HEK293 (cell line): ENCODE data around the gene STAT2.

ENCODE experiments used
- CTCF ChIA-PET: fragments of 350-600 bp; formaldehyde crosslinking; extraction: SDS; loops from one replicate; lab custom pipeline; 2021; ENCODE audit warnings: antibody characterized with exemption; lab: Yijun Ruan, JAX
- POLR2A ChIA-PET: fragments of 300-600 bp; formaldehyde crosslinking; extraction: SDS; loops from one replicate; lab custom pipeline; 2020; ENCODE audit warnings: antibody characterized with exemption, inconsistent platforms; lab: Yijun Ruan, JAX
- H3K27ac ChIP-seq: fragments of 200-500 bp; sonication (Bioruptor generic); 2 replicates; pipeline ENCODE4 v1.5.1; 2014; ENCODE audit warnings: low read depth, low read length, control low read depth, inconsistent platforms; ENCODE audit errors: extremely low read depth
- H3K36me3 ChIP-seq, 2 experiments: fragments of 200-500 bp in 1 of 2; sonication (Bioruptor generic) in 1 of 2; 1 replicate in 1 of 2; 2 replicates in 1 of 2; pipeline ENCODE4 v1.5.1; 2014 to 2017; ENCODE audit warnings: inconsistent platforms in 2 of 2, low read length in 2 of 2; ENCODE audit not compliant: control insufficient read depth in 2 of 2, insufficient read depth in 1 of 2
- H3K4me1 ChIP-seq: fragments of 200-500 bp; sonication (Bioruptor generic); 2 replicates; pipeline ENCODE4 v1.5.1; 2014; ENCODE audit warnings: mild to moderate bottlenecking, low read length, inconsistent platforms; ENCODE audit not compliant: control insufficient read depth, insufficient read depth
- H3K4me3 ChIP-seq: 2 replicates; pipeline ENCODE4 v1.5.1; 2011; ENCODE audit warnings: low read depth, mild to moderate bottlenecking, control low read depth, low read length, moderate library complexity
- H3K9me3 ChIP-seq: fragments of 200-500 bp; sonication (Bioruptor generic); 2 replicates; pipeline ENCODE4 v1.5.1; 2014; ENCODE audit warnings: low read depth, low read length, inconsistent platforms; ENCODE audit not compliant: control insufficient read depth, insufficient read depth
- GLI4 ChIP-seq: fragments of 450-650 bp; formaldehyde crosslinking; IDR thresholded peaks from 2 replicates; pipeline ENCODE4 v1.5.1; 2016; ENCODE audit warnings: missing biosample characterization, missing genetic modification characterization
- HOXD13 ChIP-seq: sonication (generic); formaldehyde crosslinking; IDR thresholded peaks from 2 replicates; pipeline ENCODE4 v1.8.0; 2022; ENCODE audit warnings: missing genetic modification reagents, borderline replicate concordance
- MEIS1 ChIP-seq: sonication (generic); formaldehyde crosslinking; IDR thresholded peaks from 2 replicates; pipeline ENCODE4 v1.8.1; 2022; ENCODE audit warnings: missing genetic modification reagents, mild to moderate bottlenecking, borderline replicate concordance
- MZF1 ChIP-seq: fragments of 450-650 bp; formaldehyde crosslinking; IDR thresholded peaks from 2 replicates; pipeline ENCODE4 v1.5.1; 2017; ENCODE audit warnings: missing biosample characterization, missing genetic modification characterization, borderline replicate concordance
- TRIM28 ChIP-seq: IDR thresholded peaks from 2 replicates; pipeline ENCODE4 v1.6.1; 2011; ENCODE audit warnings: low read length, control low read depth, borderline replicate concordance
- ZNF239 ChIP-seq: fragments of 450-650 bp; formaldehyde crosslinking; IDR thresholded peaks from 2 replicates; pipeline ENCODE4 v1.5.1; 2016; ENCODE audit warnings: missing biosample characterization, missing genetic modification characterization
- ZNF248 ChIP-seq: fragments of 450-650 bp; formaldehyde crosslinking; IDR thresholded peaks from 2 replicates; pipeline ENCODE4 v1.5.1; 2017; ENCODE audit warnings: missing biosample characterization, missing genetic modification characterization
- ZNF37A ChIP-seq: fragments of 450-650 bp; IDR thresholded peaks from 2 replicates; pipeline ENCODE4 v1.5.1; 2018; ENCODE audit warnings: missing biosample characterization, missing genetic modification characterization
- ZNF529 ChIP-seq: fragments of 450-650 bp; formaldehyde crosslinking; IDR thresholded peaks from 2 replicates; pipeline ENCODE4 v1.5.1; 2017; ENCODE audit warnings: missing genetic modification characterization, missing biosample characterization; ENCODE audit not compliant: insufficient replicate concordance
- ZNF530 ChIP-seq: fragments of 450-650 bp; formaldehyde crosslinking; IDR thresholded peaks from 2 replicates; pipeline ENCODE4 v1.5.1; 2016; ENCODE audit warnings: low read depth, missing biosample characterization, missing genetic modification characterization
- ZNF596 ChIP-seq: fragments of 450-650 bp; IDR thresholded peaks from 2 replicates; pipeline ENCODE4 v1.5.0; 2018; ENCODE audit warnings: missing biosample characterization, mild to moderate bottlenecking, missing genetic modification characterization, moderate library complexity
- ZNF664 ChIP-seq: fragments of 450-650 bp; formaldehyde crosslinking; IDR thresholded peaks from 2 replicates; pipeline ENCODE4 v1.5.1; 2016; ENCODE audit warnings: missing biosample characterization, missing genetic modification characterization
- ZXDB ChIP-seq: fragments of 450-650 bp; formaldehyde crosslinking; IDR thresholded peaks from 2 replicates; pipeline ENCODE4 v1.5.1; 2016; ENCODE audit warnings: missing biosample characterization, missing genetic modification characterization
- TF ChIP-seq, protein P1 (sequence below): fragments of 450-650 bp; formaldehyde crosslinking; IDR thresholded peaks from 2 replicates; pipeline ENCODE4 v1.5.1; 2016; ENCODE audit warnings: missing biosample characterization, missing genetic modification characterization, low read depth
- TF ChIP-seq, protein P2 (sequence below): fragments of 450-650 bp; IDR thresholded peaks from 2 replicates; pipeline ENCODE4 v1.5.1; 2018; ENCODE audit warnings: missing biosample characterization, missing genetic modification characterization
- TF ChIP-seq, protein P3 (sequence below): fragments of 450-650 bp; formaldehyde crosslinking; IDR thresholded peaks from 2 replicates; pipeline ENCODE4 v1.5.1; 2016; ENCODE audit warnings: missing biosample characterization, missing genetic modification characterization
- TF ChIP-seq, protein P4 (sequence below): fragments of 450-650 bp; formaldehyde crosslinking; IDR thresholded peaks from 2 replicates; pipeline ENCODE4 v1.5.1; 2016; ENCODE audit warnings: missing biosample characterization, missing genetic modification characterization
- TF ChIP-seq, protein P5 (sequence below): fragments of 450-650 bp; formaldehyde crosslinking; IDR thresholded peaks from 2 replicates; pipeline ENCODE4 v1.5.1; 2016; ENCODE audit warnings: missing biosample characterization, missing genetic modification characterization

The STAT2 gene

DNA sequence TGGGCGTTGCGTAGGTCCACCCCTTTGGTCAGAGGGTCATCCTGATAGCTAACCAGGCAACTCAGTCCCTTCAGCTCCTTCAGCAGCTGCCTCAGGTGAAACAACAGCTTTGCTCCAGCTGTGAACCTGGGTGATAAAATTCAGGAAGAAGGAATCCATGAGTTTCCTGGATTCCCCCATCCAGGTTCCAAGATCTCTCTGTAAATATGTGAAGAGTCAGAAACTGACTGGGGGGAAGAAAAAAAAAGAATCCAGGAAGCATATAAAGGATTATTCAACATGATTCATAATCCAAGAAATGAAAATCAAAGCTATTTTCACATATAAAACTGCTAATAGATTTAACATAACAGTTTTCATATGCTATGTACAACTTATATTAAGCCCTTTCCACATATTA lies 8.6 kb downstream of the STAT2 start:
- TF ChIP-seq, protein P1, sequence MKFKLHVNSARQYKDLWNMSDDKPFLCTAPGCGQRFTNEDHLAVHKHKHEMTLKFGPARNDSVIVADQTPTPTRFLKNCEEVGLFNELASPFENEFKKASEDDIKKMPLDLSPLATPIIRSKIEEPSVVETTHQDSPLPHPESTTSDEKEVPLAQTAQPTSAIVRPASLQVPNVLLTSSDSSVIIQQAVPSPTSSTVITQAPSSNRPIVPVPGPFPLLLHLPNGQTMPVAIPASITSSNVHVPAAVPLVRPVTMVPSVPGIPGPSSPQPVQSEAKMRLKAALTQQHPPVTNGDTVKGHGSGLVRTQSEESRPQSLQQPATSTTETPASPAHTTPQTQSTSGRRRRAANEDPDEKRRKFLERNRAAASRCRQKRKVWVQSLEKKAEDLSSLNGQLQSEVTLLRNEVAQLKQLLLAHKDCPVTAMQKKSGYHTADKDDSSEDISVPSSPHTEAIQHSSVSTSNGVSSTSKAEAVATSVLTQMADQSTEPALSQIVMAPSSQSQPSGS (tag by site-specific recombination) = no peak
- TF ChIP-seq, protein P2, sequence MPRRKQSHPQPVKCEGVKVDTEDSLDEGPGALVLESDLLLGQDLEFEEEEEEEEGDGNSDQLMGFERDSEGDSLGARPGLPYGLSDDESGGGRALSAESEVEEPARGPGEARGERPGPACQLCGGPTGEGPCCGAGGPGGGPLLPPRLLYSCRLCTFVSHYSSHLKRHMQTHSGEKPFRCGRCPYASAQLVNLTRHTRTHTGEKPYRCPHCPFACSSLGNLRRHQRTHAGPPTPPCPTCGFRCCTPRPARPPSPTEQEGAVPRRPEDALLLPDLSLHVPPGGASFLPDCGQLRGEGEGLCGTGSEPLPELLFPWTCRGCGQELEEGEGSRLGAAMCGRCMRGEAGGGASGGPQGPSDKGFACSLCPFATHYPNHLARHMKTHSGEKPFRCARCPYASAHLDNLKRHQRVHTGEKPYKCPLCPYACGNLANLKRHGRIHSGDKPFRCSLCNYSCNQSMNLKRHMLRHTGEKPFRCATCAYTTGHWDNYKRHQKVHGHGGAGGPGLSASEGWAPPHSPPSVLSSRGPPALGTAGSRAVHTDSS (tag by site-specific recombination) = no peak
- TF ChIP-seq HOXD13 (CRISPR knock-in tag) (no peak), GLI4 (tag by site-specific recombination) (no peak), MEIS1 (CRISPR knock-in tag) (no peak), ZNF530 (no peak), MZF1 (tag by site-specific recombination) (no peak), TRIM28 (no peak)
- TF ChIP-seq, protein P3, sequence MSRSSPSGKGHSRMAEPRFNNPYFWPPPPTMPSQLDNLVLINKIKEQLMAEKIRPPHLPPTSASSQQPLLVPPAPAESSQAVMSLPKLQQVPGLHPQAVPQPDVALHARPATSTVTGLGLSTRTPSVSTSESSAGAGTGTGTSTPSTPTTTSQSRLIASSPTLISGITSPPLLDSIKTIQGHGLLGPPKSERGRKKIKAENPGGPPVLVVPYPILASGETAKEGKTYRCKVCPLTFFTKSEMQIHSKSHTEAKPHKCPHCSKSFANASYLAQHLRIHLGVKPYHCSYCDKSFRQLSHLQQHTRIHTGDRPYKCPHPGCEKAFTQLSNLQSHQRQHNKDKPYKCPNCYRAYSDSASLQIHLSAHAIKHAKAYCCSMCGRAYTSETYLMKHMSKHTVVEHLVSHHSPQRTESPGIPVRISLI = no peak
- TF ChIP-seq, protein P4, sequence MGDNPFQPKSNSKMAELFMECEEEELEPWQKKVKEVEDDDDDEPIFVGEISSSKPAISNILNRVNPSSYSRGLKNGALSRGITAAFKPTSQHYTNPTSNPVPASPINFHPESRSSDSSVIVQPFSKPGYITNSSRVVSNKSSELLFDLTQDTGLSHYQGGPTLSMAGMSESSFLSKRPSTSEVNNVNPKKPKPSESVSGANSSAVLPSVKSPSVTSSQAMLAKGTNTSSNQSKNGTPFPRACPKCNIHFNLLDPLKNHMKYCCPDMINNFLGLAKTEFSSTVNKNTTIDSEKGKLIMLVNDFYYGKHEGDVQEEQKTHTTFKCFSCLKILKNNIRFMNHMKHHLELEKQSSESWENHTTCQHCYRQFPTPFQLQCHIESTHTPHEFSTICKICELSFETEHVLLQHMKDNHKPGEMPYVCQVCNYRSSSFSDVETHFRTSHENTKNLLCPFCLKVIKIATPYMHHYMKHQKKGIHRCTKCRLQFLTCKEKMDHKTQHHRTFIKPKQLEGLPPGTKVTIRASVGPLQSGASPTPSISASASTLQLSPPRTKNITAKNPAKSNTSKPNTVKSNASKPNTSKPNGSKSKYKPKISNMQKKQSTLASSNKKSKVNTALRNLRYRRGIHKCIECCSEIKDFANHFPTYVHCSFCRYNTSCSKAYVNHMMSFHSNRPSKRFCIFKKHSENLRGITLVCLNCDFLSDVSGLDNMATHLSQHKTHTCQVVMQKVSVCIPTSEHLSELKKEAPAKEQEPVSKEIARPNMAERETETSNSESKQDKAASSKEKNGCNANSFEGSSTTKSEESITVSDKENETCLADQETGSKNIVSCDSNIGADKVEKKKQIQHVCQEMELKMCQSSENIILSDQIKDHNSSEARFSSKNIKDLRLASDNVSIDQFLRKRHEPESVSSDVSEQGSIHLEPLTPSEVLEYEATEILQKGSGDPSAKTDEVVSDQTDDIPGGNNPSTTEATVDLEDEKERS (tag by site-specific recombination) = no peak
- TF ChIP-seq, protein P5, sequence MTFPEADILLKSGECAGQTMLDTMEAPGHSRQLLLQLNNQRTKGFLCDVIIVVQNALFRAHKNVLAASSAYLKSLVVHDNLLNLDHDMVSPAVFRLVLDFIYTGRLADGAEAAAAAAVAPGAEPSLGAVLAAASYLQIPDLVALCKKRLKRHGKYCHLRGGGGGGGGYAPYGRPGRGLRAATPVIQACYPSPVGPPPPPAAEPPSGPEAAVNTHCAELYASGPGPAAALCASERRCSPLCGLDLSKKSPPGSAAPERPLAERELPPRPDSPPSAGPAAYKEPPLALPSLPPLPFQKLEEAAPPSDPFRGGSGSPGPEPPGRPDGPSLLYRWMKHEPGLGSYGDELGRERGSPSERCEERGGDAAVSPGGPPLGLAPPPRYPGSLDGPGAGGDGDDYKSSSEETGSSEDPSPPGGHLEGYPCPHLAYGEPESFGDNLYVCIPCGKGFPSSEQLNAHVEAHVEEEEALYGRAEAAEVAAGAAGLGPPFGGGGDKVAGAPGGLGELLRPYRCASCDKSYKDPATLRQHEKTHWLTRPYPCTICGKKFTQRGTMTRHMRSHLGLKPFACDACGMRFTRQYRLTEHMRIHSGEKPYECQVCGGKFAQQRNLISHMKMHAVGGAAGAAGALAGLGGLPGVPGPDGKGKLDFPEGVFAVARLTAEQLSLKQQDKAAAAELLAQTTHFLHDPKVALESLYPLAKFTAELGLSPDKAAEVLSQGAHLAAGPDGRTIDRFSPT = no peak
- ChIA-PET POLR2A (interaction anchor here (2.2 kb wide), 1 partner anchor 9 kb away, joined by 16 read pairs; the partner anchor contains the start of gene STAT2), CTCF (interaction anchor here (0.6 to 2.0 kb wide), 3 partner anchors 9 to 114 kb away, joined by 3 to 9 read pairs (median 4); partner anchors contain the start of gene STAT2)
- no peak overlapping the region for H3K4me3 ChIP-seq
- H3K27ac ChIP-seq = no peak overlapping the region
- H3K36me3 ChIP-seq = peaks cover 34 to 82% of the 10 kb centered on the region in 2 experiments
- H3K9me3 ChIP-seq = no peaks in the 10 kb centered on the region
- H3K4me1 ChIP-seq = no peaks in the 10 kb centered on the region

DNA sequence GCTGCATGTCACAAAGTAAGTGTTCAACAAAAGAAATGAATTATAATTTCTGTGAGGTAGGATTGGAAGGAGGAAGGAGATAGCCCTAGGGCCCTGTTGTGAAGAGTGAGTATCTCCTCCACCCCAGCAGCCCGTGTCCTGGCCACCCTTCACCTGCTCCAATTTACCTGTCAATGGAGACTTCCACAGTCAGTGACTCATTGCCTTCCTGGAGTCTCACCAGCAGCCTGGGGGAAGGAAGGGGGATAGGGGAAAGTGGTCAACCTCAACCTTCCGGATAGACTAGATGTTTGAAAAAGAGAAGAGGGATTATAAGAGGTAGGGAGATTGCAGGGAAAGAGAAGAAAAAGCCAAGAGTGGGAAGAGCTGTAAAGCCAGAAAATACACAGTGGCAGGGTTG lies 9.2 kb downstream of the STAT2 start:
- POLR2A ChIA-PET = interaction anchor here (0.5 to 2.2 kb wide), 2 partner anchors 9 to 93 kb away, joined by 3 to 16 read pairs; partner anchors contain the start of gene STAT2
- H3K9me3 ChIP-seq = no peaks in the 10 kb centered on the region
- TF ChIP-seq ZXDB (tag by site-specific recombination) = no peak
- no peak for TF ChIP-seq ZNF248 (tag by site-specific recombination)
- TF ChIP-seq ZNF37A (tag by site-specific recombination) = no peak
- peak; percentile 48; the same call in 1 of the 2 replicates for TF ChIP-seq ZNF664
- no peak for TF ChIP-seq HOXD13 (CRISPR knock-in tag)
- TF ChIP-seq ZNF239 (tag by site-specific recombination) = no peak
- TF ChIP-seq ZNF596 = no peak
- TF ChIP-seq ZNF529 (tag by site-specific recombination) = no peak
- TF ChIP-seq, all 188 proteins: peak for 1
- no peaks in the 10 kb centered on the region for H3K4me1 ChIP-seq
- CTCF ChIA-PET = interaction anchor here (0.6 to 2.0 kb wide), 3 partner anchors 9 to 114 kb away, joined by 3 to 9 read pairs (median 4); partner anchors contain the start of genes IL23A and STAT2
- H3K27ac ChIP-seq = no peak overlapping the region
- peaks cover 34 to 82% of the 10 kb centered on the region in 2 experiments for H3K36me3 ChIP-seq
- H3K4me3 ChIP-seq = no peak overlapping the region
